DMS153 (cell line): ENCODE measurements around the gene RTTN.
"Not testable (repeated sequence)": the region's sequence is repeated elsewhere in the genome, so short reads cannot be mapped to it uniquely, and the experiment has no call there.

Source experiments
- DNase-seq: peaks from one replicate; lab custom pipeline; 2025; lab: John Stamatoyannopoulos, UW

RTTN gene

DNA sequence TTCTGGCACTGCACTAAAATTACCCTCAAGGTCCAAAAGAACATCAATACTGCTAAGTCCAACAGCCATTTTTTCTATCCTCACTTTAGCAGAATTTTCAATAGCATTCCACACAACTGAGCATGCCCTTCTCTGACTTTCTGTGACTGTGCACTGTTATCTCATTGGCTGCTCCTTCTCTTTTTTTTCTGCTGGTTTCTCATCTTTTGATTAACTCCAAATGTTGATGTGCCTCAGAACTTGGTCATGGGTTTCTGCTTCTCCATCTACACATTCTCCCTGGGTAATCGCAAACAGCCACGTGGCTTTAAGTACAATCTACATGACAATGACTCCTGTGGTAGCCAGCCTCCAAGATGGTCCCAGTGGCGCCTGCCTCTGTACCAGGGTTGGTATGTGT is 182.9 kb downstream of the RTTN start:
- DNase-seq: no peak

DNA sequence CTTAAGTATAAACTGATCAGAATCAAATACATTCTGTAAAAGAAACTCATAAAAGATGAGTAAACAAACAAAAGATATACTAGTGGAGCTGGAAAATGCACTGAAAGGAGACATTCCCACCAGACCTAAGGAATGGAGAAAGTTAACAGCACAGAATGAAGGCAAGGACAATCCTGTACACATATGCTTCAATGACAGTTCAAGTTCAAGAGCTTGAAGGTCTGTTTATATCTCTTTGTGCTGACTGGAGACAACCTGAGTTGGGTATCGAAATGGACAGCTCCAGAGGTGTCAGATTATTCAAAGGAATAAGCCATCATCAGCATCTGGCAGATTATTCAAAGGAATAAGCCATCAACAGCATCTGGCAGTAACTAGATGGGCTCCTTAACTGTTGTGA is 184.0 kb downstream of the RTTN start:
- no peak for DNase-seq

DNA sequence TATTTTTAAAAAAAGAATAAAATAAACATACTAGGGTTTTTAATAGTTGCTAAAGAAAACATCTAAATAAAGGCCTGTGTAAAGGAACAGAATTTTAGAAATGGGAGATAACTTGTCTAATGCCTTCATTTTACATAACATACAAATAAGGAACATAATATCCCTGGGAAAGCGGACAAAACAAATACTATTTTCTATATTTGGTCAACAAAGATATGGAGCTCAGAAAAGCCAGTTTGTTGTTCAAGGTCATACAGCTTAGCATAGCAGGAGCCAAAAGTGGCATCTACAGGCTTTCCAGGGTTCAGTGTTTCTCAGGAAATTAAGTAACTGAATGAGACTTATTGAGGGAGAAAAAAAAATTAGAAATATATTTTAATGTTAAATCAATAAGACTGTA is 184.4 kb downstream of the RTTN start:
- no peak for DNase-seq

DNA sequence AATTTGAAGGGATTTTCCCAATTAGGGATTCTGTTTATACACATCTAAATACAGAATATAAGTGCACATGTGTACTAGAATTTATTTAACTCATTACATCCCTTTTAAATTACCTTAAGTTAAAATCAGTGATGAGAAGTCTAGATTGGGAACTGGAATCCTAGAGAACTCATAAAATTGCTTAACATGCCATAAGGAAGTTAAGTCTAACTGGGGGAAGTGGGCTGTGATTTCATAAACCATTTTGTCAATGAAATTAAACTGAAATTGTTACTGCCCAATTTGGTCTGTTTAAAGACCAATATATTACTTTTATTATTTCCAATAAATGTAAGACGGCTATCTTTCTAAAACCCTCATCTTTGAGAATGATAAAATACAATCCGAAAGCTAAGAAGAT is 185.5 kb downstream of the RTTN start:
- no peak for DNase-seq

DNA sequence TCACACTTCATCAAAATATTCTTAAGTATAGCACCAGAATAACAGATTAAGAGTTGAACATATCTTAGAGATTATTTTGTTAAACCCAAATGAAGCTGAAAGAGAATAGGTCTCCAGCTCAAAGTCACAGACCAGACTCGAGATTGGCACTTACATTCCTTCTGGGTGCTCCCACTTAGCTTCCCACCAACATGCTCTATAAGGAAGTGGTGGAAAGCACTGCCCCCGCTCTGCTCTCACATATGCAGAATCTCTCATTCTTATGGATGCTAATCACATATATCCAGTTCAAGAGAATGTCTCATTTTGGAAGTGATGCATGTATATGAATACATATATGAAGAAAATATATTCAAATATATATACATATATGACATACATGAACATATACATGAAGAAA is 186.4 kb downstream of the RTTN start:
- no peak for DNase-seq

DNA sequence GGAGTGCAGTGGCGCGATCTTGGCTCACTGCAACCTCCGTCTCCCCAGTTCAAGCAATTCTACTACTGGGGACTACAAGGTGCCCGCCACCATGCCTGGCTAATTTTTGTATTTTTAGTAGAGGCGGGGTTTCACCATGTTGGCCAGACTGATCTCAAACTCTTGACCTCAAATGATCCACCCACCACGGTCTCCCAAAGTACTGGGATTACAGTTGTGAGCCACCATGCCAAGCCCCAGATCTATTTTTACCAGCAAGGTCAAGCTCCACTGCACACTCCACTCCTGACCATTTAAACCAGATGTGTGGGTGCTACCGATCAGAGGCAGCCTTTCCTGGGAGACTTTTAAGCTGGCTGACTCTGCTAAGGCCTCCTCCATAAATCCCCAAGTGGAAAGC is 190.4 kb downstream of the RTTN start:
- no peak for DNase-seq

DNA sequence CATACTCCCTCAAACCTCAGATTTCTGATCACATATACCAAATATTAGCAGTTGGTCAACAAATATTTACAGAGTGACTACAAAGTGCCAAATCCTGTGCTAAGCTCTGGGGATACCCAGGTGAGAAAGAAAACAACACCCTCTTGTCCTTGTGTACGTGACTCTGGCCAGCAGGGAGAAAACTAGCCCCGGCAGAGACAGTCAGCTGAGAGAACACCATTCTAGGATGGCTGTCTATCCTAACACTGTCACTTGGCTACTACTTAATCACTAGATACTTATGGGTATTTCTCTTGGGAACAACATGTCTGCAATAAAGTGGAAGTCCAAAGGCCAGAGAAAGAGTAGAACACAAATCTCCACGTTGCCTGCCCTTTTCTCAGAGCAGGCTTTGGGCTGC is 199.9 kb downstream of the RTTN start:
- DNase-seq: no peak

DNA sequence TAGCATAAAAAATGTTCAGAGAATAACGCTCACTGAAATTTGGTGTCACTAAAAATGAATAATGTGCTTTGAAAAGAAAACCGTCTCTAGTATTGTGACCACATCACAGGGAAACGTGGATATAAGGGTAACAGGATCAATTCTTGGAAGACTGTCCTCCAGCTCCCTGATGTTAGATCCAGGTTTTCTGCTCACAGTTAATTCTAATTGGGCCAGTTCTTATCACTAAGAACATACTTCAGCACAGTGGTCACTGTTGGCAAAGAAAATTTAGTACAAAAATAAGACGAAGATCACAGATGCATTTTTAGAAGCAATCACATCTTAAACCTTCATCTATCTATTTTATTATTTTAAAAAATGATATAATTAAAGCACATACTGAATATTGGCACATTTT is 200.8 kb downstream of the RTTN start:
- DNase-seq: no peak

DNA sequence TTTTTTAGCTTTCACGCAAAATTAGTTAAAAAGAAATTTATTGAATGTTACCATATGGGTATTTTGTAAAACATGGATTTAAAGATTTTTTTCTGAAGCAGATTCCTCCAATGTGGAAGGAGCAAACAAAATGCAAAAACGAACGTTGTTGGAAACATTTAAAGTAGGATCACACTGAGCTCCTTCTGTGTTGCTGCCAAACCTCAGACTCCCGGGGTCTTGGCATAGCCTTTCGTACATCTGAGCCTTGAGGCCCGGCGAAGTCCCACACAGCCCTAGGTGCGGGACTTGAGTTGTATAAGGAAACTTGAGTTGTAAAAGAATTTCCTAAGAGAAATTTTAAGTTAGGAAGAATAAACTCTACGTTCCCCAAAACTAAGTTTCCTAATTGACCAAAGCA is 205.8 kb downstream of the RTTN start:
- no peak for DNase-seq

DNA sequence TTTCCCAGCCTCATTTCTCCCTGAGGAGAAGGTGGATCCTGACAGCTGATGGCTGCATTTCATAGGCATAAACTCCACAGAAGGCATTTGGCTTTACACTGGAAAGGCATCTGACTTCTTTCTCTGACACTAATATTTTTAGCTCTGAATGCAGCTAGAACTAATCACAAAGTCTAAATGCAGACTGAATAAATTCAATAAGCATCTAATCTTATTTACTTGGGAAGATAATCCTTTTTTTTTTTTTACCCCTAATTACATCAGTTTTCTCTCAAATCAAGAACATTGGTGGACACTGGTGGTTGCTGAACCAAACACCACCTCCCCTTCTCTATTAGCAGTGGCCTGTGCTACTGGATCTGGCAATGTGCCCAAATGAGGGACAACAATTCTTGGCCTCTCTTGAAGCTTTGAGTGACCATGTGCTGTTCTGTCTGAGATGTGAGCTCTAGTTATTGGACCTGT is 206.9 kb downstream of the RTTN start:
- DNase-seq: no peak

DNA sequence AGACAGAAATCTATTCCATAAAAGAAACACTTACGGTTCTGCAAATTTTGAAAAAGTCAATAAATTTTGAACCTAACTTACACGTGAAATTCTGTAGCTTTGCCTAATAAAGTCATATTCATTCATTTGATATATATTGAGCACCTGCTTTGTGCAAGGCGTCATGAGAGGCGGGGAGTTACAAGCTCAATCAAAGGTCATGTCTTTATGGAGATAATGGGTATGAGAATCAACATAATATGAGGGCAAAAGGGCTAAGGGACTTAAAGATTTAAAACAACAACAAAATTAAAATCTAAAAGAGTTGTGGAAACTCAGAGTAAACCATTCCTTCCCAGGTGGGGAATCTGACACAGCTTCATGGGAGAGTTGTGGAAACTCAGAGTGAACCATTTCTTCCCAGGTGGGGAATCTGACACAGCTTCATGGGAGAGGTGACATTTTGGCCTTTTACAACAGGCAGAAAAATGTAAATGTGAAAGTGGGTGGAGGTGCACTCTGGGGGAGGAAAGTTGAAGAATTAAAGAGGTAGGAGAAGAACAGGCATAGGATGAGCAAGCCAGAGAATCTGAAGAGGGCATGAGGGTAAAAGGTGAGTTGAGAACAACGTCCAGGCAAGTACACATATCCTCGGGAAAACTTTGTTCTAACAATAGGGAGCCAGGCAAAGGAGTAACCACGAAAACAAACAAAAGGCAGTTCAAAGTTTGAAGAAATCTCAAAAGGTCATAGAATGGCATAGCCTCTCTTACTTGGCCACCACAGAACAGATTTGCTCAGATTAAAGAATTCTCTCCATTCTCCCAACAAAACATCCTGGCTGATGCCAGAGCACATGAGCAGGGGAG is 208.3 kb downstream of the RTTN start:
- DNase-seq: no peak

DNA sequence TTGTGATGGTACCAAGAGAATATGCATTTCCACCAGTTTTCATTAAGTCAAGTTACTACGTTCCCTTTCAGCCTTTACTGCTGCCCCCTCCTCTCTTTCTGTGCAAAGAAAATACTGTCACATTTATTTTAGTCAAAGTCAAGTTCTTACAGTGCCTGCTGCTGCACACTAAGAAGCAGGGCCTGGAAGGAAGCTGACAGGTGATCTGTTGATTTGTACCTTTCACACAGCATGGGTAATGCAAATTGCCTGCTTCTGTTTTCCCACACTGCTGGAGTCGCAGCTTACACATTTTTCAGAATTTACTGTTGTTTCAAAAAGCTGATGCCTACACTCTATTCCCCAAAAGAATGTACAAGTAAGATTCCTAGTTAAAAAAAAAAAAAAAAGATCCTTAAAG is 209.1 kb downstream of the RTTN start:
- DNase-seq: no peak

DNA sequence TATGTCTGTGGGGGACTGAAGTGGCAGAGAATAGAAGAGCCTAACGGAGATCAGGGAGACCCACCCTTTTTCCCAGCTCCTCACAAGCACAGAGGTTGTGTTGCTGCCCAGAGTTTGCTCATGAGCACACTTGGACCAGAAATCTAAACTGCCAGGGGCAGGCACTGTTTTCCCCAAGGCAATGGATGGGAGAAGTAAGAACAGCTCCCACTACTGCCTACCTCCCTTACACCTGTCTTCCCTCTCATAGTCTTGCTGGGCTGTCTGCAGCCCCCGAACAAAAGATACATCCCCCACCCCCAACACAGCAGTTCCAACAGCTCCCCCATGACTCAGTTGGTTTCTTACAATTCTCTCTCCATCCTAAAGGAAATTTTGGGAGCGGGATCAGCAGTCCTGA is 209.7 kb downstream of the RTTN start:
- no peak for DNase-seq

DNA sequence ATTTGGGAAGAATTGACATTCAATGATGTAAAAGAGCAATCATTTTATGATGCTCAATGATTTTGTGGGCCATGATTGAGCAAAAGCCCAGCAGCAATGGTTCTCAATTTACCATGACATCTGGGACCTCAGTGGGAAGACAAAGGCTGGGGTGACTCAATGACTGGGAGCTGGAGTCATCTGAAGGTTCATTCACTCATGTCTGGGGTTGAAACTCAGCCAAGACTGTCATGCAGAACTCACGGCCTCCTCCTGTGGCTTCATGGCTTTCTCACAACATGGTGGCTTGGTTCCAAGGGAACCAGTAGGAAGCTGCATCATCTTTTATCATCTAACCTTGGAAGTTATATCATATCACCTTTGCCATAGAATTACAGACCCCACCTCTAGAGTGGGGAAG is 212.7 kb downstream of the RTTN start:
- no peak for DNase-seq

DNA sequence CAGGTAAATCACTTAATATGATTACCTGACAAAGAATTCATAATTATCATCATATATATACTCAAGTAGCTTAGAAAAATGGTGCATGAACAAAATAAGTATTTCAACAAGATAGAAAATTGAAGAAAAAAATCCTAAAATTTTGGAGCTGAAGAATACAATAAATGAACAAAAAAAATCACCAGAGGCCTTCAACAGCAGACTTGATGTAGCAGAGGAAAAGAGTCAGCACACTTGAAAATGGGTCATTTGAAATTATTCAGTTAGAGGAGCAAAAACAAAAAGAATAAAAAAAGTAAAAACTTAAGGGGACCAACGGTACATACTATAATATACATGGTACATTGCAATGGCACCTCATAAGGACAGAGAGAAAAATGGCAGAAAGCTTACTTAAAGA is 217.6 kb downstream of the RTTN start:
- no peak for DNase-seq

DNA sequence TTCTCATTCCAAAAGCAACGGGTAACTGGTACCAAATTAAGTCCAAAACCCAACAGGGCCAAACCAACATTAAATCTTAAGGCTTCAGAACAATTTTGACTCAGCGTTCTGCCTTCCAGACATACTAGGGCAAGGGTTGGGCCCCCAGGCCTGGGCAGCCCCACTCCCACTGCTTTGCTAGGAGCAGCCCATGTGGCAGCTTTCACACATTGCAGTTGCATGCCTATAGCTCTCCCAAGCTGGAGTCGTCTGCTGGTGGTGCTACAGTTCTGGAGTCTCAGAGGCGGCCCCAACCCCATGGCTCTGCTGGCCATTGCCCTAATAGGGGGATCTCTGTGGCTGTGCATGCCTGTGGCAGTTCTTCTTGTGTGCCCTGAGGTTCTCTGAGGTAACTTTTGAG is 220.2 kb downstream of the RTTN start:
- DNase-seq: no peak

DNA sequence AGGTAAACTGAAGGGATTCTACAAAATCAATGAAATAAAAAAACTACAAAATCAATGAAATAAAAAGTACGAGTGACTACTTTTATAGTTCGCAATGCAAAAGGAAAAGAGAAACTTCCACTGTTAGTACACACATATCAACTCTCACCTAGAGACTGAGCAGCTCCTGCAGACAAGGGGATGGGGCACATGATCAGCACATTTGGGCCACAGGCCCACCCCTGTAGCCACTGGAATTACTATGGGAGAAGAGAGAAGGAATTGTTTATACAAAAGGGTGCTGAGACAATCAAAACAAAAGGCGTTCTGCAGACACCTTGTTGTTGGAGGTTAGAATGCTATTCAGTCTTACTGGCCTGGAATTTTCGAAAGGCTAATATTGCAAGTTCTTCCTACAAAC is 223.1 kb downstream of the RTTN start:
- no peak for DNase-seq

DNA sequence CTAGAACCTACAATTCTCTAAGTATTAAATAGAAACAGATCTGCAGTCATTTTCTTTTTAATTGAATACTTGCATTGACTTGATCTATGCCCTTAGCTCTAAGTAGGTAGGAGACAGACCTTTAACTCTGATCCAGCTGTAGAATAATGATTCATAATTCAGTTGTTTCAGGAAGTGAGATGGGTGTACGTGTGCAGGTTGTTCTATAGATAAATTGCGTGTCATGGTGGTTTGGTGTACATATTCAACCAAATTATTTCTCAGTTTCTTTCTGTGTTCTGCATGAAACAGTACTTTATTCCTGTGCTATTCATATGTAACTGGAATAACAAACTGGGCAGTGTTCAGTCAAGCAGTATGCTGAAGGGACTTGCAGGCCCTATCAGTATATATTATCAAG is 223.5 kb downstream of the RTTN start:
- DNase-seq: no peak

DNA sequence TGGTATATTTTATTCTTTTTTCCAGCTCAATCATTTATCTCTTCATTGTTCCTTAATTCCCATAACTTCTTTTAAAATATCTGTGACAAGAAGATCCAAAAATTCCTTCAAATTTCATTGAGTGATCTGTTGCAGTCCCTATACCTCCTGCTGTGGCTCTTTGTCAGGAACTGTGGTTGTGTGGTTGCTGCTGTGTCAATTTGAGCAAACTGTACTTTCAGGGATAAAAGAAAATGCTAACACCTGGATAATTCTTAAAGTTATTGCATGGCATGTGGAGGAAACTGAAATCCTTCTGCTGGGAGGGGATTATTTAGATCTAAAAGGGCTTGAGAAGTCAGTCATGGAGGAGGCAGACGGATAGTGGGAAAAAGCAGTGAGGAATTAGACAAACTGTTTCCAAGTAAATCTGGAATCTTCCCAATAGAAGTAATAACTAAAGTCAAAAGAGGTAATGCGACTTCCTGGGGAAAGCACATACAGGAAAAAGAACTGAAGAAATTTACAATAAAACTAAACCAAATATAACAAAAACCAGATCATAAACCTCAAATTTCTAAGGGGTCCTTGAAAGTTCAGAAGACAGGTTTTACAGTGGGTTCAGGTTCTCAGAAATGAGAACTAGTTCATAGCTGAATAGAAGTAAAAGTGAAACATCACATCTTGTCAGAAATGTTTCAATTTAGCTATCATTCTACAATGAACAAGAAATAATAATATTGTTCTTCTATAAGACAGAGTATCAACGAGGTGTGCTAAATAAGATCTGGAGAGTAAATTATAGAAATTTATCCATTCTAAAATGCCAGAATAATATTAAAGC is 224.3 kb downstream of the RTTN start:
- DNase-seq: no peak

DNA sequence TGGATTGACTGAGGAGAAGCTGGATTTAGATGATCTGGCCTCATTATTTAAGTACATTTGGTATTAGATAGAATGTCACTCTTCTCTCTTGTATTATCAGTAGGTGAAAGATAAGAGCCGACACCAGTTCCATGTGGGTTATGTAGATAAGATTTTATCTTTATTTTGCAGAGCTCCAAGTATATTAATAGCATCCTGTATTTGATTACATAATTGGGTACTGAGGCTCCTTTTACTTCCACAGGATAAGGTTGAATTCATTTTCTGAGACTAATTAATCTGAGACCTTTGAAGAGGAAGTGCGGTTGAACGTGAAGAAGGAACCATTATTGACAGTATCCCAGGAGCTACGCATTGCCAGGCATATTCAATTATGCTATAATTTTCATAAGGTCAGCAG is 225.0 kb downstream of the RTTN start:
- DNase-seq: no peak

DNA sequence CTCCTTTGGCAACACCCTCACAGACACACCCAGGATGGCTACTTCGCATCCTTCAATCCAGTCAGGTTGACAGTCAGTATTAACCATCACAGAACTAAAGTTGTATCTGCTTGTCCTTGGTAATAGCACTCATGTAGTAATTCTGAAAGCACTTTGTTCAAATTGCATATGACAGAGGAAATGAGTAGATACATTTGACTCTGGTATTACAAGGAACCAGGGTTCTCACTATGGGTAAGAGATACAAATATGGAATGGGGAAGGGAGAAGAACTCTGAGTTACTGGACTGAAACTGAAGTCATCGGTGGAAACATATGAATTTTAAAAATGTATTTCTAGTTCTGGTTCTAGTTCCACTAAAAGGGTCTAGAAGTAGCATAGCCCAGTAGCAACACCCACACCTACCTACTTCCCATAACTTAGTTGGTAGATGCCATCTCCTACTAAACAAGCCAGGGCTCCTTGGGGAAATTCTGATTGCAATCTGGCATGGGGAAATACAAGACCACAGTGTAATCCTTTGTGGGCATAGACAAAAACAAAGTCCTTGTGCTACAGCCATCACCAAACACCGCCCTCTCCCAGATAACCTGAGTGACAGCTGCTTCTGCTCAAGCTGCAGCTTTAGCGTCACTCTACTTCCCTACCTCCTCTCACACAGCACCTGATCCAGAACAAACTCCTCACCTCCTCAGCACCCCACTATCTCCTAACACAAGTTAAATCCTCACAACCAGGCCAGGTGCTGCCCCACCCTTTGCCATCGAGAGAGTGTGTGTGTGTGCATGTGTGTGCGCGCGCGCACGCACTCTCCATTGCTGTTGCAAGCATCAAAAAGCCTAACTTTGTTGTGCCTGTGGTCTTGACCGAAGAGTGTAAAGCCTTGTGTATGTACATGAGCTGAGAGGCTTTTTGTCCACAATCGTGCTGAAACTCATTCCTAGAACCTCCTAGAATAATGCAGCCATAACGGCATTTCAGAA is 226.5 kb downstream of the RTTN start:
- DNase-seq: no peak

DNA sequence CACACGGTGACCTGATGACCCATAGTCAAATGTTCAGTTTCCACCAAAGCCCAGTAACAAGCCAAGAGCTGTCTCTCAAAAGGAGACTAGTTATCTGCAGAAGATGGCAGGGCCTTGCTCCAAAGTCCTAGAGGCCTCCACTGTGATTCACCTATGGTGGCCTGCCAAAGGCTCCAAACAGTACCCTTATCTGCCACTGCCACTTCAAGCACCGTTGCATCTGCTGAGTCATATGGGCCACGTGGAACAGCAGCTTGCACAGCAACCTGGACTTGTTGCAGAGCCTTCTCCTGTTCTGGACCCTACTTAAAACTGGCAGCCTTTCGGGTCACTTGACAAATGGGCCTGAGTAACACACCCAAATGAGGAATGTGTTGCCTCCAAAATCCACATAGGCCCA is 230.2 kb downstream of the RTTN start:
- DNase-seq: not testable (repeated sequence)
